ENCODE measurements around the gene PWWP2B.

DNA sequence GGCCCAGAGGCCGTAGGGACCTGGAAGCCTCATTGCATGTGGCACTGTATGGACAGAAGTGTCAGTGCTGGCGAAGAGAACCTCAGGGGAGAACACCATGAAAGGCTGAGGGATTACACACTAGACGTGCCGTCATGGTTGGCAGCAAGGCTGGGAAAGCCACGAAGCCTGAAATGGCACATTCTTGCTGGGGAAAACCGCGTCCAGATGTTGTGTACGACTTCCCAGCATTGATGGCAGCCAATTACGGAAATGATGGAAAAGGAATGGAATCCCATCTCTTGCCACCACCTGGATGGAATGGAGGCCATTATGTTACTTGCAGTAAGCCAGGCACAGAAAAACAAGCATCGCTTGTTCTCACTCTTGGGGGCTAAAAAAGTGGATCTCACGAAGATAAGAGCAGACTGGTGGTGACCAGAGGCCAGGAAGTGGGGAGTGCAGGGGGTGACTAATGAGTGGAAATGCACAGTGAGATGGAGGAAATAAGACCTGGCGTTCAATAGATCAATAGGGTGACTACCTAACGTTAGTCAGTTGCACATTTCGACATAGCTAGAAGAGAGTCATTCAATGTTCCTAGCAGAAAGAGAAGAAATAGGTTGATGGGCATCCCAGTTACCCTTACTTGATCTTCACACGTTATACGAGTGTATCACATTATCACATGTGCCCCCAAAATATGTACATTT lies 14.6 kb upstream of the PWWP2B start:
- TF ChIP-seq POLR2A (IDR thresholded peaks at IDR 0.05) (no peak), POLR2AphosphoS5 (IDR thresholded peaks at IDR 0.05) (no peak)
- TF ChIP-seq, protein P1, sequence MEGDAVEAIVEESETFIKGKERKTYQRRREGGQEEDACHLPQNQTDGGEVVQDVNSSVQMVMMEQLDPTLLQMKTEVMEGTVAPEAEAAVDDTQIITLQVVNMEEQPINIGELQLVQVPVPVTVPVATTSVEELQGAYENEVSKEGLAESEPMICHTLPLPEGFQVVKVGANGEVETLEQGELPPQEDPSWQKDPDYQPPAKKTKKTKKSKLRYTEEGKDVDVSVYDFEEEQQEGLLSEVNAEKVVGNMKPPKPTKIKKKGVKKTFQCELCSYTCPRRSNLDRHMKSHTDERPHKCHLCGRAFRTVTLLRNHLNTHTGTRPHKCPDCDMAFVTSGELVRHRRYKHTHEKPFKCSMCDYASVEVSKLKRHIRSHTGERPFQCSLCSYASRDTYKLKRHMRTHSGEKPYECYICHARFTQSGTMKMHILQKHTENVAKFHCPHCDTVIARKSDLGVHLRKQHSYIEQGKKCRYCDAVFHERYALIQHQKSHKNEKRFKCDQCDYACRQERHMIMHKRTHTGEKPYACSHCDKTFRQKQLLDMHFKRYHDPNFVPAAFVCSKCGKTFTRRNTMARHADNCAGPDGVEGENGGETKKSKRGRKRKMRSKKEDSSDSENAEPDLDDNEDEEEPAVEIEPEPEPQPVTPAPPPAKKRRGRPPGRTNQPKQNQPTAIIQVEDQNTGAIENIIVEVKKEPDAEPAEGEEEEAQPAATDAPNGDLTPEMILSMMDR (IDR thresholded peaks at IDR 0.05), result no peak

Measured in sigmoid colon (tissue), 4 donors.